ENCODE data around the gene YAF2.
"Not testable (repeated sequence)": the region's sequence is repeated elsewhere in the genome, so short reads cannot be mapped to it uniquely, and the experiment has no call there.

YAF2 gene

GRCh38 chr12:42255221-42255865 lies 17.3 kb upstream of the YAF2 start:
- TF ChIP-seq CTCF (IDR thresholded peaks at IDR 0.05; ENCODE audit: low read depth, low read length), result no peak
- no peak for DNase-seq (ENCODE audit: extremely low read depth, low read depth)

GRCh38 chr12:42252645-42253044 lies 14.6 kb upstream of the YAF2 start:
- not testable (repeated sequence) for DNase-seq (ENCODE audit: extremely low read depth, low read depth)

- not testable (repeated sequence) for DNase-seq (ENCODE audit: extremely low read depth, low read depth)
Measured at GRCh38 chr12:42249033-42249432, 11.0 kb upstream of the YAF2 start.

GRCh38 chr12:42240131-42240750 lies 2.2 kb upstream of the YAF2 start:
- no peak for TF ChIP-seq CTCF (IDR thresholded peaks at IDR 0.05; ENCODE audit: low read depth, low read length)
- DNase-seq (ENCODE audit: extremely low read depth, low read depth), result no peak

GRCh38 chr12:42237853-42238239 lies 202 bp downstream of the YAF2 start:
- no peak for DNase-seq (ENCODE audit: extremely low read depth, low read depth)
- TF ChIP-seq CTCF (IDR thresholded peaks at IDR 0.05; ENCODE audit: low read depth, low read length), result no peak

- peak; percentile 34 for DNase-seq (ENCODE audit: extremely low read depth, low read depth)
- peak; percentile 29 for TF ChIP-seq CTCF (IDR thresholded peaks at IDR 0.05; ENCODE audit: low read depth, low read length)
Measured at GRCh38 chr12:42237052-42237852, 796 bp downstream of the YAF2 start.

GRCh38 chr12:42236017-42236416 lies 2.0 kb downstream of the YAF2 start:
- DNase-seq (ENCODE audit: extremely low read depth, low read depth), result no peak
- TF ChIP-seq CTCF (IDR thresholded peaks at IDR 0.05; ENCODE audit: low read depth, low read length), result no peak

GRCh38 chr12:42235426-42235825 lies 2.6 kb downstream of the YAF2 start:
- no peak for TF ChIP-seq CTCF (IDR thresholded peaks at IDR 0.05; ENCODE audit: low read depth, low read length)
- no peak for DNase-seq (ENCODE audit: extremely low read depth, low read depth)

All from AG09319 (cell line).